ENCODE data around the gene NAB1. TPM values are rescaled to one million over a fixed set of nuclear protein-coding genes. Genes with fewer than 3 reads are reported as not detected.

The NAB1 gene
- total RNA-seq, 1 experiment from 2014 or later = 32.6 TPM

DNA sequence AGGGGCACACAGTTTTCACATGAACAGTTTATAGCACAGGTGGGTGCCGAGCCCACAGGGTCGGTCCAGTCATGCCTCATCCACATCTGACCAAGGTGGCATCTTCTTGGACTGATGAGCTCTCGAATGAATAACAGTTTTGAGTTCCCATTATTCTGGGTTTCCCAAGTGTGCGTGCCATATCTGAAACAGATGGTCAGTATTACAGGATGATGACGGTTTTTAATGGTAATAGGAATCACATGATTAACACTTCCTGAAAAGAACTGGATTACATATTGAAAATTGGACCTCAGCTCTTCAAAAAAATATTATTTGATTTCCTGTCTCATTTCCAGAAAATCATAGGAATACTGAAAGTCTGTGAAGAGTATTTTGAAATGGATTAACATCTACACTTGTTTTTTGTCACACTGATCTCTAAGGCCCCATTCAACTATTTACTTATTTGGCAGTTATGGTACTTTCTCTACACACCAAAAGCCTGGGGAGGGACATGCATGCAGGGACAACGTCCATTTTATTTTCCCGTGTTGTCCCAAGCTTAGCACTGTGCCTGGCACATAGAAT lies 22.2 kb upstream of the NAB1 start:
- H3K27me3 ChIP-seq (replicated peaks; ENCODE audit: insufficient read depth, low read depth, low read length, poor library complexity) = no peaks in the 10 kb centered on the region
- intact Hi-C loops (cut with micrococcal nuclease; ENCODE audit: unreplicated experiment) = no loop called here
- no peak for DNase-seq (ENCODE audit: low spot score)
- peak overlapping the region; percentile 12 for H3K27ac ChIP-seq (ENCODE audit: low read depth, low read length, poor library complexity, severe bottlenecking)
- BruUV-seq (replicated peaks) = no TSS peak
- no peak overlapping the region for H3K4me3 ChIP-seq (ENCODE audit: low read depth, low read length, poor library complexity, severe bottlenecking)
- peaks cover 8% of the 10 kb centered on the region for H3K4me1 ChIP-seq (ENCODE audit: insufficient read depth, low read length, poor library complexity, severe bottlenecking)
- H3K36me3 ChIP-seq (ENCODE audit: insufficient read depth, low read length, poor library complexity, severe bottlenecking) = no peaks in the 10 kb centered on the region
- ChIA-PET CTCF (no interaction called here), POLR2A (ENCODE audit: low non-redundant PET) (no interaction called here)
- H3K9me3 ChIP-seq (ENCODE audit: low read depth, low read length, poor library complexity, severe bottlenecking) = peaks cover 9% of the 10 kb centered on the region
- no peak for TF ChIP-seq EZH2 (IDR thresholded peaks at IDR 0.05; ENCODE audit: borderline replicate concordance, low read depth, low read length, poor library complexity, severe bottlenecking)
- TF ChIP-seq, protein P1, sequence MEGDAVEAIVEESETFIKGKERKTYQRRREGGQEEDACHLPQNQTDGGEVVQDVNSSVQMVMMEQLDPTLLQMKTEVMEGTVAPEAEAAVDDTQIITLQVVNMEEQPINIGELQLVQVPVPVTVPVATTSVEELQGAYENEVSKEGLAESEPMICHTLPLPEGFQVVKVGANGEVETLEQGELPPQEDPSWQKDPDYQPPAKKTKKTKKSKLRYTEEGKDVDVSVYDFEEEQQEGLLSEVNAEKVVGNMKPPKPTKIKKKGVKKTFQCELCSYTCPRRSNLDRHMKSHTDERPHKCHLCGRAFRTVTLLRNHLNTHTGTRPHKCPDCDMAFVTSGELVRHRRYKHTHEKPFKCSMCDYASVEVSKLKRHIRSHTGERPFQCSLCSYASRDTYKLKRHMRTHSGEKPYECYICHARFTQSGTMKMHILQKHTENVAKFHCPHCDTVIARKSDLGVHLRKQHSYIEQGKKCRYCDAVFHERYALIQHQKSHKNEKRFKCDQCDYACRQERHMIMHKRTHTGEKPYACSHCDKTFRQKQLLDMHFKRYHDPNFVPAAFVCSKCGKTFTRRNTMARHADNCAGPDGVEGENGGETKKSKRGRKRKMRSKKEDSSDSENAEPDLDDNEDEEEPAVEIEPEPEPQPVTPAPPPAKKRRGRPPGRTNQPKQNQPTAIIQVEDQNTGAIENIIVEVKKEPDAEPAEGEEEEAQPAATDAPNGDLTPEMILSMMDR (conservative IDR thresholded peaks at IDR 0.05; ENCODE audit: low read depth, low read length) = no peak

DNA sequence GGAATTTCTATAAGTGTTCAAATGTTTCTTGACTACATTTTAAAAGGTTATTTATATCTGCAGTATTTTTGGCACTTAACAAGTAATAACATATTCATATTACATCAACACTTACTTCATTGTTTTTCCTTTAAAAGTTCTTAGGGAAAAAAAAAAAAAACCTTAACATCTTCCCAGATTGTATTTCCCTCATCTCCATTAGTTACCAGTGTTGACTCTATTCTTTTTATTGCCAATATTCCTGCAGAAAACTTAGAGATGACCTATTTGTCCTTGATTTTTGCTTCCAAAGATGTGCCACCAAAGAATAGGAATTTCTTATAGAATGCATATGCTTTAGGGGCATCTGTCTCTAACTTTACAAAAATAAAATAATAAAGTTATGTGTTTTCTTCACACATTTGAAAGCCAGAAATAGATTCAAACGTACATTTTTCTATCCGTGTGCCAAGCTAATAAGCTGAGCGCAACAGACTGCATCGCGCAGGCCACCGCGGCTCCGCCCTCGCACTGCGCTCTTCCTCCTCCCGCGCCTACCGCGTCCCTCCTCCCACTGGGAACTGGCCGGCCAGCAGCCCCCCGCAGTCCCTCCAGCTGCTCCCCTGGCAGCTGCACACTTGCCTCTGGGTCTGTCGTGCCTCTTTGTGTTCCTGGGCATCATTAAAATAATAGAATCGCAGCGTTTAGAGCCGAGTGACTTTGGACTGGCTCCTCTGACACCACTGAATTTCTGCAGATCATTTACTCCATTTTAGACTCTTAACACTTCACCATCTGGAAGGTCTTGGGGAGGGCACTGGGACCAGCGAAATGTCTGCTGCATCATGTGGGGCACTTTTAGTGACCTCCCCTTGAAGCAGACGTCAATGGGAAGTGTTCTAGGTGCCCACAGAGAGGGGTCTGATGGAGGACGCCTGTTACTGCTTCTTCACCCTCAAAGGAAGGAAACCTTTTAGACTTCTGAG lies 21.2 kb upstream of the NAB1 start:
- ChIA-PET CTCF (no interaction called here), POLR2A (ENCODE audit: low non-redundant PET) (no interaction called here)
- Histone ChIP-seq H3K4me3 (ENCODE audit: low read depth, low read length, poor library complexity, severe bottlenecking) (peak overlapping the region; percentile 35), H3K9me3 (ENCODE audit: low read depth, low read length, poor library complexity, severe bottlenecking) (peaks cover 9% of the 10 kb centered on the region), H3K27ac (ENCODE audit: low read depth, low read length, poor library complexity, severe bottlenecking) (no peak overlapping the region), H3K36me3 (ENCODE audit: insufficient read depth, low read length, poor library complexity, severe bottlenecking) (no peaks in the 10 kb centered on the region), H3K27me3 (replicated peaks; ENCODE audit: insufficient read depth, low read depth, low read length, poor library complexity) (no peaks in the 10 kb centered on the region), H3K4me1 (ENCODE audit: insufficient read depth, low read length, poor library complexity, severe bottlenecking) (peaks cover 8% of the 10 kb centered on the region)
- TF ChIP-seq, protein P1 (conservative IDR thresholded peaks at IDR 0.05; ENCODE audit: low read depth, low read length) = no peak
- TF ChIP-seq EZH2 (IDR thresholded peaks at IDR 0.05; ENCODE audit: borderline replicate concordance, low read depth, low read length, poor library complexity, severe bottlenecking) = no peak
- intact Hi-C loops (cut with micrococcal nuclease; ENCODE audit: unreplicated experiment) = no loop called here
- no TSS peak for BruUV-seq (replicated peaks)
- peak; percentile 66 for DNase-seq (ENCODE audit: low spot score)

DNA sequence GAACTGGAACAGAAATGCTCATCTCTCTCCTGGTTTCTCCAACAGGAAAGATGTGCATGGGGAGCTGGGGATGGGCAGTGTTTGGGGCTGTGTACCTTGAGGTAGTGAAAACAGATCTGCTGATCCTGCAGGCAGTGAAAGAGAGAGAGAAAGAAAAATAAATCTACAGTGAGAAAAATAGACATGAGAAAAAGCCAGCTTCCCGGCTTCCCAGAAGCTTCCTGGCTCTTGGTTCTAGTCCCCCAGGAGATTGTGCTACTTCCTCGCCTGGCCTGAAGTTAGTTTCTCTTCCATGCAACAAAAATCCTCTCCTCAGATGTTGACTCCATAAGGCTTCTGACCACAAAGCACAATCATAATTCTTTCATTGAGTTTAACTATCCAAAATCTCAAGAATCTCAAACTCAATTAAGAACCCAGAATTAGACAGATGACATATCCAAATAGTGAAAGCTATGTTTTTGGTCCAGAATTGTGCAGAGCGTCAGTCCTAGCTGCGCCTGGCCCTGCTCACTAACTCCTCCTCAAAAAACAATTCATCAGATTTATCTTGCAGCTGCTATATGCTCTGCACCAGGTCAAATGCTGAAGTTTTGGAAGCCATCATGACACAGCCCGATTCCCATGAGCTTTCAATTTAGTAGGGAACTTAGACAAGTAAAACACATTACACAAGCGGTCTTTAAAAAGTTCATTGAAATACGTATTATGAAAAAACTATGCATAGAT lies 20.1 kb upstream of the NAB1 start:
- no TSS peak for BruUV-seq (replicated peaks)
- POLR2A ChIA-PET (ENCODE audit: low non-redundant PET) = no interaction called here
- H3K27me3 ChIP-seq (replicated peaks; ENCODE audit: insufficient read depth, low read depth, low read length, poor library complexity) = no peaks in the 10 kb centered on the region
- H3K36me3 ChIP-seq (ENCODE audit: insufficient read depth, low read length, poor library complexity, severe bottlenecking) = no peaks in the 10 kb centered on the region
- TF ChIP-seq, protein P1 (conservative IDR thresholded peaks at IDR 0.05; ENCODE audit: low read depth, low read length) = no peak
- TF ChIP-seq EZH2 (IDR thresholded peaks at IDR 0.05; ENCODE audit: borderline replicate concordance, low read depth, low read length, poor library complexity, severe bottlenecking) = no peak
- peaks cover 9% of the 10 kb centered on the region for H3K9me3 ChIP-seq (ENCODE audit: low read depth, low read length, poor library complexity, severe bottlenecking)
- no peak overlapping the region for H3K27ac ChIP-seq (ENCODE audit: low read depth, low read length, poor library complexity, severe bottlenecking)
- CTCF ChIA-PET = no interaction called here
- DNase-seq (ENCODE audit: low spot score) = no peak
- no peak overlapping the region for H3K4me3 ChIP-seq (ENCODE audit: low read depth, low read length, poor library complexity, severe bottlenecking)
- intact Hi-C loops (cut with micrococcal nuclease; ENCODE audit: unreplicated experiment) = no loop called here
- H3K4me1 ChIP-seq (ENCODE audit: insufficient read depth, low read length, poor library complexity, severe bottlenecking) = peaks cover 8% of the 10 kb centered on the region
